ENCODE measurements around the gene SIGLECL1. TPM values are rescaled to one million over a fixed set of nuclear protein-coding genes. Genes with fewer than 3 reads are reported as not detected.

Gene SIGLECL1
- total RNA-seq, 3 donors from 2014 or later, result not detected

DNA sequence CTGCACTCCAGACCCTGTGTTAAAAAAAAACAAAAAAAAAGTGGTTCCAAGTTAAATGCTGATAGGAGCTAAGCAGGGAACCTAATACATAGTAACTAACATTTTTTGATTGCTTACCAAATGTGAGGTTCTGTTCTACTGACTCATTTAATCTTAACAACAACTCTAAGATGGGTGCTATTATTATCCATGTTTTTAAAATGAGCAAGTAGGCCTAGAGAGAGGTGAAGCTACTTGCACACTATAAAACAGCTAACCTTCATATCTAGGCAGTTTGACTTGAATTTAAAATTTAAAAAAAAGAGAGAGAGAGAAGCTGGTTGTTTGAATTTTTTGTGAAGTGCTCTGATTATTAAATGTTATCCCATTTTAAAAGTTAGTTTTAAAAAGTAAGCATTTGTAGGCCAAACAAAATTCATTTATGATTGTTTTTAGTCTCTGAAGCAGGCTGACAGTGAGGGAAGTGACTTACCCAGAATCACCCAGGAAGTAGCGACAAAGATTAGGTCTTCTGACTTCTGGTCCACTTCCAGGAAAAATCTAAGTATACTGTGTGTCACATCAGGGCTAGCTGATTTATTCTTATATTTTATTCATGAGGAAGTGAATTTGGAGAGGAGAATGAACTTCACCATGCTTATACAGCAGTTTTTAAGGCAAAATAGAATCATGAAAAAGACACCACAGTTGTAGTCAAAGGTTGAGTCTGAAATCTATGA lies 2.4 kb downstream of the SIGLECL1 start:
- no peaks in the 10 kb centered on the region for H3K9me3 ChIP-seq
- H3K36me3 ChIP-seq (ENCODE audit: low read depth), result no peaks in the 10 kb centered on the region
- H3K4me3 ChIP-seq, result no peak overlapping the region
- ATAC-seq, result no peak
- no peaks in the 10 kb centered on the region for H3K4me1 ChIP-seq (ENCODE audit: low read depth)
- TF ChIP-seq, protein P1, sequence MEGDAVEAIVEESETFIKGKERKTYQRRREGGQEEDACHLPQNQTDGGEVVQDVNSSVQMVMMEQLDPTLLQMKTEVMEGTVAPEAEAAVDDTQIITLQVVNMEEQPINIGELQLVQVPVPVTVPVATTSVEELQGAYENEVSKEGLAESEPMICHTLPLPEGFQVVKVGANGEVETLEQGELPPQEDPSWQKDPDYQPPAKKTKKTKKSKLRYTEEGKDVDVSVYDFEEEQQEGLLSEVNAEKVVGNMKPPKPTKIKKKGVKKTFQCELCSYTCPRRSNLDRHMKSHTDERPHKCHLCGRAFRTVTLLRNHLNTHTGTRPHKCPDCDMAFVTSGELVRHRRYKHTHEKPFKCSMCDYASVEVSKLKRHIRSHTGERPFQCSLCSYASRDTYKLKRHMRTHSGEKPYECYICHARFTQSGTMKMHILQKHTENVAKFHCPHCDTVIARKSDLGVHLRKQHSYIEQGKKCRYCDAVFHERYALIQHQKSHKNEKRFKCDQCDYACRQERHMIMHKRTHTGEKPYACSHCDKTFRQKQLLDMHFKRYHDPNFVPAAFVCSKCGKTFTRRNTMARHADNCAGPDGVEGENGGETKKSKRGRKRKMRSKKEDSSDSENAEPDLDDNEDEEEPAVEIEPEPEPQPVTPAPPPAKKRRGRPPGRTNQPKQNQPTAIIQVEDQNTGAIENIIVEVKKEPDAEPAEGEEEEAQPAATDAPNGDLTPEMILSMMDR (IDR thresholded peaks at IDR 0.05), result no peak
- intact Hi-C loops (cut with DNase I, micrococcal nuclease), result no loop called here
- no peak for DNase-seq

DNA sequence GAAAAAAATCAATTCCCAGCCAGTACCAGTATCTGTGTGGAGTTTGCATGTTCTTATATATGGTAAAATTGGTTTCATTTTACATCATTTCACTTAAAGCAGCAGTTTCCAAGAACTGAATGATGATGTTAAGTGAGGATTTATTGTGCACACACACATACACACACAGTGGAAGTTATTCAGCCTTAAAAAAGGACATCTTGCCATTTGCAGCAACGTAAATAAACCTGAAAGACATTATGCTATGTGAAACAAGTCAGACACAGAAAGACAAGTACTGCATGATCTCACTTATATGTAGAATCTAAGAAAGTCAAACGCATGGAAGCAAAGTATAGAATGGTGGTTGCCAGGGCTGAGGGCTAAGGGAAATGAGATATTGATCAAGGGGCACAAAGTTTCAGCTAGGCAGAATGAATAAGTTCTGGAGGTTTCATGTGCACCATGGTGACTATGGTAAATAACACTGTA lies 5.3 kb downstream of the SIGLECL1 start:
- ATAC-seq (no peak), DNase-seq (no peak)
- Histone ChIP-seq H3K9me3 (no peaks in the 10 kb centered on the region), H3K4me1 (ENCODE audit: low read depth) (no peaks in the 10 kb centered on the region), H3K4me3 (no peak overlapping the region), H3K36me3 (ENCODE audit: low read depth) (no peaks in the 10 kb centered on the region)
- intact Hi-C loops (cut with DNase I, micrococcal nuclease), result no loop called here
- TF ChIP-seq, protein P1 (IDR thresholded peaks at IDR 0.05), result no peak

DNA sequence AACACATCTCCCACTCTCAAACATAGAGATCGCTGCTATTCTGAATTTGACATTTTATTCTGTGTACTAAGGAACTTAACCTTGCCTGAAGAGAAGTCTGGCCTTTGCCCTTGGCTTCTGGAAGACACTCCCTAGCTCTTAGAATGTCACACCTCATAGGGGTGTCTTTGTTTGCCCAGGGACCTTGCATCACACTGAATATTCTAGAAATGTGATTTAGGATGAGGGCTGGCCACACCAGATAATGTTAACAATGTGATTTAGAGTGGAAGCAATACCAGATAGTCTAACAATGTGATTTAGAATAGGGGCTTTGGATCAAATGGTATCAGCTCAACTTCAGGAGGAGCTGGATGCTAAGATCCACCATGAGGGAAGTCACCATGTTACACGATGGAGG lies 6.6 kb downstream of the SIGLECL1 start:
- H3K4me3 ChIP-seq, result no peak overlapping the region
- intact Hi-C loops (cut with DNase I, micrococcal nuclease), result no loop called here
- H3K9me3 ChIP-seq, result no peaks in the 10 kb centered on the region
- ATAC-seq (no peak), DNase-seq (no peak)
- no peaks in the 10 kb centered on the region for H3K4me1 ChIP-seq (ENCODE audit: low read depth)
- no peaks in the 10 kb centered on the region for H3K36me3 ChIP-seq (ENCODE audit: low read depth)
- TF ChIP-seq, protein P1 (IDR thresholded peaks at IDR 0.05), result no peak

DNA sequence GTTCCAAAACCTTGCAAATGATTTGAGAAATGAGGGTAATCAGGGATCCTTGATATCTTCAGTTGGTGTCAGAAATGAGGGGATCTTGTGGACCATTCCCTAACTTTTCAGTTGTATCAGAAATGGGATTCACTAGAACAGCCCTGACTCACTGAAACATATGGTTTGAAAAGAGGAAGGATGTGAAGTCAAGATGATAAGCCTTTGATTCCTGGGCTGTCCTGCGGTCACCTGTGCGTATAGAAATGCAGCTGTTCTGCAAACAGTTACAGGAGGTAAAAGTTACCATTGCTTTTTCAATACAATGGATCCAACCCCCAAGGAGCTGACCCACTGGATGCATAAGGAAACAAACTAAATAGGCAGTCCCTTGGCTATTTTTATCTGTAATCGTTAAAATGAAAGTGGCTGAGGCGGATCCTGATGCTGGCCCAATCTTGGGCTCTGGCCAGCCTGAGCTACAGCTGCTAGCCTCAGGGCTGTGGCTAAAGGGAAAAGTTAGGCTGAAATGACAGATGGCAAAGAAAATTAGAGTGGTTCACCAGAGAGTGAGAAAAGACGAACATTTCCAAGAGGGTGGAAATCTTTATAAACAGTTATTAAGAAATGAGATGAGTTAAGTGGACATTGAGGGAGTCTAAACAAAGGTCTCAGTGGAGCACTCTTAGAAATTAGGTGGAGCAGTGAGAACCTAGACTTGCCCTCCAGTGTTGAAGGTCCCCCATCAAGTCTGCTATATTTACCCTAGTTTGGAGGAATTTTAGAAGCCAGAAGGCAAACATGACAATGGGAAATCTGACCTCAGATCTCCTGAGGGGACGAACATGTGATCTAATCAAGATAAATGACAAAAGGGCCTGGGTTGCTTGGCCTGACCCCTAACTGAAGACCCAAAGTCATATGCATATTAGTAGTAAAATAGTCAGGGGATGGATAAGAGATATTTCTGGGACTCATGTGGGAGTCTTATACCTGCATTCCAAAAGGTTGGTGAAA lies 7.6 kb downstream of the SIGLECL1 start:
- no peaks in the 10 kb centered on the region for H3K4me1 ChIP-seq (ENCODE audit: low read depth)
- intact Hi-C loops (cut with DNase I, micrococcal nuclease), result no loop called here
- DNase-seq (no peak), ATAC-seq (no peak)
- TF ChIP-seq, protein P1 (IDR thresholded peaks at IDR 0.05), result no peak
- H3K9me3 ChIP-seq, result no peaks in the 10 kb centered on the region
- H3K4me3 ChIP-seq, result no peak overlapping the region
- no peaks in the 10 kb centered on the region for H3K36me3 ChIP-seq (ENCODE audit: low read depth)

DNA sequence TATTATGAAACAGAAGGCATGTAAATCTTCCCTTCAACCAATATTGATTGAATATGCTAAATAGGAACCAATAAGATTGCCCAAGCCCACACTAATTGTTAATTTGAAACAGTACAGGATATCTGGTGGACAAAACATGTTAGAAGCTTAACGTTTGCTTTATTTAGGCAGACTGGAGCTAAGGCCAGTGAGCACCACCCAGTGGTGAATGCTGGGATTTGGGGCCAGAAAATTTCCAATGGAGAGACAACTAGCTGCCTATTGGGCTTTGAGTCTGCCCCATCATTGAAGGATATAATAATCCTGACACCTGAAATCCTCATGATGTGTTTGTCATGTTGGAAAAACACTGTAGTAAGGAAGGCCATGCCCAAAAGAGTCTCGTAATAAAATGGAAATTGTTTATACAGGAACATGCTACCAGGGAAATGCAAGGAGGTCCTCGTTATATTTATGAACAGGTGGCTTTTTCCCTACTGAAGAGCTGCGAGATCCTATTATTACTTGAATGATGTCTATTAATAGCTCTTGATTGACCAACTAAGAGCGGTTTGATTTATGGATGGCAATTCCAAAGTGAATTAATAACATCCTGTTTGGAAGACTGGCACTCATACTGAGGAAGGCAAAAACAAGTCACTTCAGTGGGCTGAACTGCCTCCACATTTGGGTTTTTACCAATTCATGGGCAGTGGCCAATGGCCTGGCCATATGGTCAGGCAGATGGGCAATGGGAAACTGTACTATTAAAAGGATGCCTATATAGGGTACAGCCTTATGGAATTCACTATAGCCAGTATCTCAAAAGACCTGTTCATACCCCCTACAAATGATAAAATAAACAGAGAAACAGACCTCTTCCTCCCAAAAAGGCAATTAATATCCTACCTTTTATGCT lies 8.7 kb downstream of the SIGLECL1 start:
- no peaks in the 10 kb centered on the region for H3K4me1 ChIP-seq (ENCODE audit: low read depth)
- DNase-seq, result peak in 1 of 3 donors; percentile 37
- no peaks in the 10 kb centered on the region for H3K9me3 ChIP-seq
- peak; percentile 27 for ATAC-seq
- H3K36me3 ChIP-seq (ENCODE audit: low read depth), result no peaks in the 10 kb centered on the region
- H3K4me3 ChIP-seq, result no peak overlapping the region
- TF ChIP-seq, protein P1 (IDR thresholded peaks at IDR 0.05), result no peak
- intact Hi-C loops (cut with DNase I, micrococcal nuclease), result no loop called here
